ENCODE data around the gene OR2D2. TPM values are rescaled to one million over a fixed set of nuclear protein-coding genes. Genes with fewer than 3 reads are reported as not detected.
A peak's percentile ranks its signal among the peaks of the same experiment; 100 is the strongest.

Gene OR2D2
- total RNA-seq, 1 experiment from 2014 or later = 0.20 TPM

GRCh38 chr11:6925007-6925577 lies 32.8 kb upstream of the OR2D2 start:
- H3K36me3 ChIP-seq (ENCODE audit: control insufficient read depth in 1 of 2, insufficient read depth in 2 of 2, low read length in 2 of 2) = no peaks in the 10 kb centered on the region; a peak in 1 of 4 replicates
- no peaks in the 10 kb centered on the region for H3K27me3 ChIP-seq (ENCODE audit: insufficient read depth, low read length)
- intact Hi-C loops (cut with micrococcal nuclease) = no loop called here
- RAD21 ChIA-PET (ENCODE audit: low non-redundant PET in 1 of 2, low total read pairs in 2 of 2, uncharacterized antibody in 2 of 2, unreplicated experiment in 2 of 2) = no interaction called here
- DNase-seq (ENCODE audit: low read depth, low spot score) (no peak), ATAC-seq (no peak)
- peaks cover 11 to 15% of the 10 kb centered on the region in 2 experiments for H3K4me1 ChIP-seq (ENCODE audit: control insufficient read depth in 1 of 2, insufficient read depth in 2 of 2, low read length in 2 of 2)
- peak overlapping the region; percentile 78 for H3K4me2 ChIP-seq (ENCODE audit: low read length)
- no peaks in the 10 kb centered on the region for H3K9me2 ChIP-seq (ENCODE audit: insufficient read depth)
- POLR2A ChIA-PET = no interaction called here
- H3K79me2 ChIP-seq (ENCODE audit: insufficient read depth, low read length) = peaks cover 34% of the 10 kb centered on the region
- peak overlapping the region; percentile 89; the same call in 1 of the 2 replicates for H3K27ac ChIP-seq (ENCODE audit: low read depth, low read length)
- no peak for TF ChIP-seq JUND (IDR thresholded peaks at IDR 0.05)
- TF ChIP-seq CEBPB (IDR thresholded peaks at IDR 0.05; ENCODE audit: low read depth) = no peak
- no peak for TF ChIP-seq ELF1 (IDR thresholded peaks at IDR 0.05; ENCODE audit: borderline replicate concordance, low read depth)
- no peak for TF ChIP-seq RAD21 (IDR thresholded peaks at IDR 0.05; ENCODE audit: low read depth)
- TF ChIP-seq POLR2A (IDR thresholded peaks at IDR 0.05; ENCODE audit: borderline replicate concordance, extremely low read depth, insufficient read depth, insufficient read length) = no peak
- TF ChIP-seq SIN3A (IDR thresholded peaks at IDR 0.05; ENCODE audit: low read depth) = no peak
- TF ChIP-seq POLR2AphosphoS5 (IDR thresholded peaks at IDR 0.05; ENCODE audit: low read depth, low read length) = no peak
- no peak for TF ChIP-seq SRF (IDR thresholded peaks at IDR 0.05; ENCODE audit: low read depth)
- no peak for TF ChIP-seq ZFX (IDR thresholded peaks at IDR 0.05)
- no peak for TF ChIP-seq TCF7L2 (IDR thresholded peaks at IDR 0.05; ENCODE audit: borderline replicate concordance, extremely low read depth, insufficient read depth, insufficient read length)
- no peak for TF ChIP-seq EZH2 (IDR thresholded peaks at IDR 0.05)
- TF ChIP-seq ATF3 (IDR thresholded peaks at IDR 0.05) = no peak
- TF ChIP-seq CBX3 (IDR thresholded peaks at IDR 0.05; ENCODE audit: low read depth) = no peak
- no peak for TF ChIP-seq ZNF274 (IDR thresholded peaks at IDR 0.05; ENCODE audit: low read depth, low read length)
- peak overlapping the region; percentile 86; the same call in 1 of the 2 replicates for H3K9ac ChIP-seq (ENCODE audit: low read length)
- CTCF ChIA-PET = no interaction called here
- H3K4me3 ChIP-seq (replicated peaks in 1 of 2; ENCODE audit: low read depth in 1 of 2, low read length in 2 of 2) = peak overlapping the region; percentile 78 to 93
- peak overlapping the region; percentile 89 for H2AFZ ChIP-seq (ENCODE audit: low read depth, low read length, poor library complexity, severe bottlenecking)
- BruUV-seq (replicated peaks) = no TSS peak
- no peaks in the 10 kb centered on the region for H3K9me3 ChIP-seq (ENCODE audit: control insufficient read depth in 1 of 2, insufficient read depth in 1 of 2, low read depth in 1 of 2, low read length in 2 of 2)
- no peaks in the 10 kb centered on the region for H4K20me1 ChIP-seq (ENCODE audit: insufficient read depth)

Data from HCT116 (cell line).